GM23338 (cell line): ENCODE data around the gene ADGRV1.

Source experiments
- CREB1 ChIP-seq: fragments of 250-450 bp; sonication (Bioruptor Pico); IDR thresholded peaks from 2 replicates; pipeline ENCODE4 v1.5.0; 2020; ENCODE audit warnings: low read depth, mild to moderate bottlenecking, moderate library complexity
- EZH2 ChIP-seq: fragments of 200-600 bp; sonication (generic); IDR thresholded peaks from one replicate; pipeline ENCODE4 v1.8.0; 2017; ENCODE audit warnings: antibody characterized with exemption, mild to moderate bottlenecking, low read depth; ENCODE audit not compliant: unreplicated experiment
- EZH2phosphoT487 ChIP-seq: fragments of 200-600 bp; sonication (generic); IDR thresholded peaks from one replicate; pipeline ENCODE4 v1.8.1; 2018; ENCODE audit warnings: antibody characterized with exemption; ENCODE audit not compliant: unreplicated experiment
- JUNB ChIP-seq: IDR thresholded peaks from one replicate; pipeline ENCODE4 v1.6.1; 2016; ENCODE audit warnings: antibody characterized with exemption; ENCODE audit not compliant: unreplicated experiment
- POLR2AphosphoS5 ChIP-seq: IDR thresholded peaks from 2 replicates; pipeline ENCODE4 v1.6.1; 2016; ENCODE audit warnings: antibody characterized with exemption, low read depth
- ZNF331 ChIP-seq: fragments of 250-450 bp; sonication (Bioruptor Pico); IDR thresholded peaks from 2 replicates; pipeline ENCODE4 v1.5.0; 2020; ENCODE audit warnings: low read depth, mild to moderate bottlenecking, moderate library complexity
- TF ChIP-seq, protein P1 (sequence below), 2 experiments: fragments of 200-600 bp in 1 of 2; sonication (generic) in 1 of 2; conservative IDR thresholded peaks; 2 replicates each; pipeline versions ENCODE4 v1.5.1 to v1.6.1; 2016 to 2017; ENCODE audit warnings: antibody characterized with exemption in 2 of 2, low read depth in 2 of 2, mild to moderate bottlenecking in 2 of 2, moderate library complexity in 1 of 2
- TF ChIP-seq, protein P2 (sequence below): IDR thresholded peaks from one replicate; pipeline ENCODE4 v1.6.1; 2018; ENCODE audit warnings: antibody characterized with exemption; ENCODE audit not compliant: unreplicated experiment

DNA sequence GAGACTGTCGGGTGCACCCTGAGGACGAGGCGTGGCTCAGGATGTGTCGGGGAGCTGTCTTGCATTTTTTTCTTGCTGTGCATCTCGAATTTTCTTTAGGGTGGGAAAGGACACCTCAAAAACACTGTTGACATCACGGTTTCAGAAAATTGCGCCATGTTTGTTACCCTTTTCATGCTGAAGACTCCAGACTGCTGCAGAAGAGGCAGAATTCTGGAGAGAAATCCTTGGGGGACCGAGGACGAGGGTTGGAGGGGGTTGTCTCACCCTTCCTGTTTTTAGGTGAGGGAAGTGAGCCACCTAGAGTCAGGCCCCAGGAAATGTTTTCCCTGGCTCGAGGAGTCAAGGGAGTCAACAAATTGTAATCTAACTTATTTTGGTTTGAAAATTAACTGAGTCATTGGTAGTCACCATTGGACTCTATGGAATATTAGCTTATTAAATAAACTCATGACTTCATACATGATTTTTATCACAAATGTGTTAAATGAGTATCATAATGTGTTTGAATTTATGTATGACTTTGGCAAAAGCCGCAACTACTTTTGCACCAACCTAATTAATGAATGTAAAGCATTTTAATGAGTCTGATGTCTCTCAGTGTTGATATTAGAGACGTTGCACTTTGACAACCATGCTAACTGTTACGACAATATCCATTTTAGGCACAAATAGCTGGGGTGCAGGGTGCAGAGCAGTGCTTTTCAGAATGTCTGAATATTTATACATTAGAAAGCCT lies 28.5 kb upstream of the ADGRV1 start:
- TF ChIP-seq POLR2AphosphoS5 (no peak), CREB1 (CRISPR knock-in tag) (peak; percentile 30; the same call in 1 of the 2 replicates), ZNF331 (CRISPR knock-in tag) (no peak), JUNB (no peak), EZH2 (no peak), EZH2phosphoT487 (no peak)
- TF ChIP-seq, protein P1, sequence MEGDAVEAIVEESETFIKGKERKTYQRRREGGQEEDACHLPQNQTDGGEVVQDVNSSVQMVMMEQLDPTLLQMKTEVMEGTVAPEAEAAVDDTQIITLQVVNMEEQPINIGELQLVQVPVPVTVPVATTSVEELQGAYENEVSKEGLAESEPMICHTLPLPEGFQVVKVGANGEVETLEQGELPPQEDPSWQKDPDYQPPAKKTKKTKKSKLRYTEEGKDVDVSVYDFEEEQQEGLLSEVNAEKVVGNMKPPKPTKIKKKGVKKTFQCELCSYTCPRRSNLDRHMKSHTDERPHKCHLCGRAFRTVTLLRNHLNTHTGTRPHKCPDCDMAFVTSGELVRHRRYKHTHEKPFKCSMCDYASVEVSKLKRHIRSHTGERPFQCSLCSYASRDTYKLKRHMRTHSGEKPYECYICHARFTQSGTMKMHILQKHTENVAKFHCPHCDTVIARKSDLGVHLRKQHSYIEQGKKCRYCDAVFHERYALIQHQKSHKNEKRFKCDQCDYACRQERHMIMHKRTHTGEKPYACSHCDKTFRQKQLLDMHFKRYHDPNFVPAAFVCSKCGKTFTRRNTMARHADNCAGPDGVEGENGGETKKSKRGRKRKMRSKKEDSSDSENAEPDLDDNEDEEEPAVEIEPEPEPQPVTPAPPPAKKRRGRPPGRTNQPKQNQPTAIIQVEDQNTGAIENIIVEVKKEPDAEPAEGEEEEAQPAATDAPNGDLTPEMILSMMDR (conservative IDR thresholded peaks at IDR 0.05; ENCODE audit: low read depth in 2 of 2): peak; percentile 79 to 87
- TF ChIP-seq, protein P2, sequence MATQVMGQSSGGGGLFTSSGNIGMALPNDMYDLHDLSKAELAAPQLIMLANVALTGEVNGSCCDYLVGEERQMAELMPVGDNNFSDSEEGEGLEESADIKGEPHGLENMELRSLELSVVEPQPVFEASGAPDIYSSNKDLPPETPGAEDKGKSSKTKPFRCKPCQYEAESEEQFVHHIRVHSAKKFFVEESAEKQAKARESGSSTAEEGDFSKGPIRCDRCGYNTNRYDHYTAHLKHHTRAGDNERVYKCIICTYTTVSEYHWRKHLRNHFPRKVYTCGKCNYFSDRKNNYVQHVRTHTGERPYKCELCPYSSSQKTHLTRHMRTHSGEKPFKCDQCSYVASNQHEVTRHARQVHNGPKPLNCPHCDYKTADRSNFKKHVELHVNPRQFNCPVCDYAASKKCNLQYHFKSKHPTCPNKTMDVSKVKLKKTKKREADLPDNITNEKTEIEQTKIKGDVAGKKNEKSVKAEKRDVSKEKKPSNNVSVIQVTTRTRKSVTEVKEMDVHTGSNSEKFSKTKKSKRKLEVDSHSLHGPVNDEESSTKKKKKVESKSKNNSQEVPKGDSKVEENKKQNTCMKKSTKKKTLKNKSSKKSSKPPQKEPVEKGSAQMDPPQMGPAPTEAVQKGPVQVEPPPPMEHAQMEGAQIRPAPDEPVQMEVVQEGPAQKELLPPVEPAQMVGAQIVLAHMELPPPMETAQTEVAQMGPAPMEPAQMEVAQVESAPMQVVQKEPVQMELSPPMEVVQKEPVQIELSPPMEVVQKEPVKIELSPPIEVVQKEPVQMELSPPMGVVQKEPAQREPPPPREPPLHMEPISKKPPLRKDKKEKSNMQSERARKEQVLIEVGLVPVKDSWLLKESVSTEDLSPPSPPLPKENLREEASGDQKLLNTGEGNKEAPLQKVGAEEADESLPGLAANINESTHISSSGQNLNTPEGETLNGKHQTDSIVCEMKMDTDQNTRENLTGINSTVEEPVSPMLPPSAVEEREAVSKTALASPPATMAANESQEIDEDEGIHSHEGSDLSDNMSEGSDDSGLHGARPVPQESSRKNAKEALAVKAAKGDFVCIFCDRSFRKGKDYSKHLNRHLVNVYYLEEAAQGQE: no peak
